GM18505 (cell line): Measurements from ENCODE around the gene GID4.

Experiments
- ATAC-seq: cut with Tn5 transposase; IDR thresholded peaks from one replicate; pipeline ENCODE4 v1.9.1; 2021; ENCODE audit not compliant: unreplicated experiment
- POLR2A ChIP-seq: IDR thresholded peaks from 4 replicates; pipeline ENCODE4 v1.6.1; 2011; ENCODE audit warnings: borderline replicate concordance; ENCODE audit not compliant: insufficient read depth, insufficient read length; ENCODE audit errors: extremely low read depth

Gene GID4

GRCh38 chr17:18079543-18079942, 40.3 kb downstream of the GID4 start:
- no peak for TF ChIP-seq POLR2A
- no peak for ATAC-seq

- no peak for ATAC-seq
- no peak for TF ChIP-seq POLR2A
These were observed 45.0 kb downstream of the GID4 start for GRCh38 chr17:18084256-18084655.

- ATAC-seq = peak; percentile 85
- TF ChIP-seq POLR2A = peak; percentile 88
These were observed 48.6 kb downstream of the GID4 start, which contains the start of gene DRG2 for GRCh38 chr17:18087610-18088491. DRG2 (plus strand) TSS chr17:18087948; CDS start chr17:18088024, 76 bp downstream.

- ATAC-seq = no peak
- TF ChIP-seq POLR2A = no peak
These were observed 50.4 kb downstream of the GID4 start for GRCh38 chr17:18089613-18090012.

GRCh38 chr17:18093616-18094408, 54.6 kb downstream of the GID4 start:
- ATAC-seq = no peak
- TF ChIP-seq POLR2A = no peak

GRCh38 chr17:18094409-18094807, 55.2 kb downstream of the GID4 start:
- TF ChIP-seq POLR2A = no peak
- no peak for ATAC-seq

DNA sequence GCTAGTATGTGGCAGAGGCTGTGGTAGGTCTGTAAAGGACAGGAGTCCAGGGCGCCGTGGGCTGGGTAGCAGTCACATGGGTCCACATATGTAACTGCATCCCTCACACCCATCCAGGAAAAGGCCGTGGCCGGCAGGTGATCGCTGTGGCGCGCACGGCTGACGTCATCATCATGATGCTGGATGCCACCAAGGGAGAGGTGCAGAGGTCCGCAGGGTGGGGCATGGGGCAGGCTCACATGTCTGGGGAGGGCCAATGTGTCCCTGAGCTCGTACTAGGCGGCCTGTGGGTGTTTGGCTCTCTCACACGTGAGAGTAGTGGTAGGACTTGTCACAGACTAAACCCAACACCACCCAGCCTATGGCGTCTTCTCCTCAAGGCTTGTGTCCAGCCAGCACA, 60.3 kb downstream of the GID4 start:
- ATAC-seq = no peak
- no peak for TF ChIP-seq POLR2A

DNA sequence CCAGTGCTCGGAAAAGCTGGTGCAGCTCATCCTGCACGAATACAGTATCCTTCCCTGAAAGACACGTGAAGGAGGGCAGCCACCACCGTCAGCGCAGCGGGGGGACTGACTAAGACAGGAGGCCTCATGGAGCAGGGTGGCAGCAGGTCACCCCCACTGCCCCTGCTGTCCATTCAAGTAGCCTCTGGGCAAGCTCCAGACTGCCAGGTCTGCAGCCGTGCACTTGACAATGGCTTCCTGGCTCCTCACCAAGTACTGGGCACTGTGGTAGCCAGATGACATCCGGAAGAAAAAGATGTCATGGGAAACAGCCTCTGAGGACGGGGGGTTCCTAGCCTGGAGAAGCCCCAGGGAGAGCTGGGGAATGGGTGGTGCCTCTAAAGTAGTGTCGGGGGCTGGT, 61.4 kb downstream of the GID4 start:
- TF ChIP-seq POLR2A = no peak

DNA sequence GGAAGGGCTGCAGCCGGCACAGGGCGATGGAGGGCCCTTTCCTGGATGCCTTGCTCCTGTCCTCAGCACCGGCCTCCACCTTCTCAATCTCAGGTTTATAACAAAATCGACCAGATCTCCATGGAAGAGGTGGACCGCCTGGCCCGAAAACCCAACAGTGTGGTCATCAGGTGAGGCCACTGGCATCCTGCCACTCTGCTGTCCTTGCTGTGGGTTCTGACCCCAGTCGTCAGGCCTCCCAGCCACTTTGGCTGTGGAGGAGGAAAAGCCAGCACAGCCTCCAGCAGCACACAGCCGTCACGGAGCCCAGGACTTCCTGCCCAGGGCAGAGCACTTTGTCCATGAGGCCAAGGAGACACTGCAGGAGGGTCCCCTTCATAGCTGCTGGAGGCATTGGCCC, 62.6 kb downstream of the GID4 start:
- no peak for ATAC-seq
- no peak for TF ChIP-seq POLR2A

More for the DNA sequence above, 61.4 kb downstream of the GID4 start:
- no peak for ATAC-seq

DNA sequence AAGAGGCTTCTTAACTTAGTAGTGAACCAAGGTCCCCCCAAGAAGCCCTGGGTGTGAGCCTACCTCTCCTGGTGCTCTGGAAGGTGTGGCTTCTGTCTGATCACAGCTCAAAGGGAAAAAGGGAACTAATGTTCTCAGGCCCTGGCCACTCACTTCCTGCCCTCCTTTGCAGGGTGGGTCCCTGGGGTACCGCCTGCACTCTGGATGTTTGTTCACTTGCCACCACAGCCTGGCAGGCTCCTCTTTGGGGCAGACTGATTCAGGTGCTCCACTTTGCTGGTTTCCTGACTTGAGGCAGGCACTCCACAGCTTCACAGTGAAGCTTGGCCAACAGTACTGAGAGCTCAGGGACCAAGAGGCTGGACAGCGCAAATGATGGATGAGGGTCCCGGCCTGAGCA, 63.4 kb downstream of the GID4 start:
- ATAC-seq = no peak
- TF ChIP-seq POLR2A = no peak

- no peak for ATAC-seq
- no peak for TF ChIP-seq POLR2A
These were observed 65.8 kb downstream of the GID4 start for GRCh38 chr17:18105027-18105426.

- ATAC-seq = no peak
- no peak for TF ChIP-seq POLR2A
These were observed 66.4 kb downstream of the GID4 start for GRCh38 chr17:18105595-18105994.

GRCh38 chr17:18106211-18106610, 67.0 kb downstream of the GID4 start:
- ATAC-seq = no peak
- no peak for TF ChIP-seq POLR2A
